ENCODE measurements around the gene FCN1.

The FCN1 gene

DNA sequence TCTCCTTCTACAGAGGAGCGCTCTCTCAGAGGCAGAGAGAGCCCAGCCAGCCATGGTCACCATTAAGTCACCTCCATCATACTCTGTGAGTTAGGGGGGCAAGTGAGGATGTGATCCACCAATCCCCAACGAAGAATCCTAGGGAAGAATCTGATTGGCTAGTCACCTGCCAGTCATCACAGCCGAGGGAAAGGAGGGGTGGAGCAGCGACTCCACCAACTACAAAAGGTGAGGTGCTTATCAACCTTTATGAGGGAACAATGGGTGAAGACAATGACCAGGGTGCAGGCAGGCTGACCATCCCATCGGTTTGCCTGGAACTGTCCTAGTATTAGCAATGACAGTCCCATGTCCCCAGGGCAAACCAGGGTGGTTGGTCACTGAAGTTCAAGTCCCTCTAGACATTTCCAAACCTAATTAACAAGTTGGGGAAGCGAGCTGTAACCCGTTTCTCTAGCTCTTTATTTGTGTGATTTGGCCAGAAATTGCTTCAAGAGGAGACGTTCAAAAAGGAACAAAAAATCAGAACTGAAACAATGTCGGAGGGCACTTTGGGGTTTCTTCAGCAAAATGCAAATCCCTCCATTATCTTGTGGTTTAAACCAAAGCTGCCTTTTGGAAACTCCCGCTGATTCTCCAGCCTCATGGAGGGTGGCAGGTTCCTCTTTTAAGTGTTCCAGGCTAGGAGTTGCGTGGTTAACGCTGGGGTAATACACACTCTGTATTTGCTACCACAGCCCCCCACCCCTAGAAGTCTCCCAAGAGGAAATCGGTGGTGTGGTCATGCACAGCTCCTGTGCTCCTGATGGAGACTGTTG lies 18.8 kb upstream of the FCN1 start:
- no peak for DNase-seq

DNA sequence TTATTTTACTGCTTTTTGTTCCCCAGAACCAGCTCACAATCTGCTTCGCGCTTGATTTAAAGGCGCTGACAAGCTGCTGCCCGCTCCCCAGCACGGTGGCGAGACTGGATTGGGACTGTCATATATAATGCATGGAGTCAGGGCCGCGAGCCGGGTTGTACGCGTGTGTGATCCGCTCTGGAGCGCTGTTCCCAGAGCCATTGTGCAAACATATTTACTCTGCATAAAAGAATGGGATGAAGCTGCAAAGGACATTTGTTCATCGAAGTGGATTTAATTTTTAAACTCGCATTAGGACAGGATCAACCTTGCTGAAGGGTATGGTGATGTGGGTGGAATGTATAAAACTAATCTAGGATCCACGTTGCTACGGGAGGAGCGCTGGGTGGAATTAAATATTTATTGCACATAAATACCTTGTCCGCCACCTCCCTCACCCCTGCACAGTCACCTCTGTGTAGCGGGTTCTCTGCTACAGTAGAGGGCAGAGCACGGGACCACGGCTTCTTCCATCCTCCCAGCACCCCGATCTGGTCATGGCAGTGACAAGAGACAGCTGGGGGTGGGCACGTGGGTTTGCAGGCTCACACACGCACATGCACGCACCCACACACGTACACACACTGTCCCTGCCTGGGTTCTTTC lies 18.1 kb upstream of the FCN1 start:
- no peak for DNase-seq

DNA sequence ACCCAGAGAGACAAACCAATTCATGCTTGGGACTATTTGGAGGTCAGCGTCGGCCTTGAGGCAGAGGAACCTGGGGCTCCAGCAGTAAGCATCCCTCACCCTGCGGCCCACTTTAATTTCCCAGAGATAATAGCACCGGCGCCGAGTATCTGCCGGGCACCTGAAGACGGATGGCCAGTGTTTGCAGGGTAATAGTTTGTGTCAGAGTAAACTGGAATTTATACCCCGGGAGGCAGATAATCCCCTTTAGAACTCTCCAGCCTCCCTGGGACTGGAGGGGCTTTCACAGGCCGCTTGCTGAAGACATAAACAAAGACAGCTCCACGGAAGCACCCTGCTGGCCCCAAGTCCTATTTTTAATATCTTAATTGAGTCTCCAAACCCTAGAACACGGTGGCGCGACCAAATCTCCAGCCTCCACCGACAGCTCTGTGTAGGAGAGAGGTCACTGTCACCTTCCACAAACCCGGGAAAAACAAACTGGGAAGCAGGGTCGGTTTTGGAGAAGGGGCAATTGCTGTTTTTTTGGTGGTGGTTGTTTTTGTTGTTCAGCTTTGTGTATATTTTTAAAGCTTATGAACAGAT lies 17.4 kb upstream of the FCN1 start:
- DNase-seq: no peak

DNA sequence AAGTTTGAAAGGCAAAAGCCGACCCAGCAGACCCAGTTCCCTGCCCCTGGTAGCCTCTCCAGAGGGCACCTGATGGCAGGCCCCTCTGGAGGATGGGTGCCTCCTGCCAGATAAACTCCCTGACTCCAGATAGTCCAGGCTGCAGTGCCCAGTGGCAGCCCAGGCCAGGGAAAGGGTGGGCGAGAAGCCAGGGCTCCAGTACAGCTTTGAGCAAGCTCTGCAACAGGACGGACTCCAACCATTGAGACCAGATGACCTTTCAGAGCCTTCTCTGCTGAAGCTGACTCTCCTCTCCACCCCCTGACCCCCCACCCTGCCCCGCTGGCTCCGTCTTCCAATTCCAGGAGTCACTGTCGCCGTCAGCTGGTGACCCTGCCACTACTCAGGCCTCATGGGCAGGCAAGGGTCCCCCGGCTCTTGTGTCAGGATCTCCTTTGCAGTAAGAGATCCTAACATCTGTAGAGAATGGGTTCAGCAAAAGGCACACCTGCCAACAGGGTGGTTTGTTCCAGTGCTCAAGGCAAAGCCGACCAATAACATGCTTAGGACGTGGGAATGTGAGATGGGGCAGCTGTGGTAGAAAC lies 15.5 kb upstream of the FCN1 start:
- no peak for DNase-seq

DNA sequence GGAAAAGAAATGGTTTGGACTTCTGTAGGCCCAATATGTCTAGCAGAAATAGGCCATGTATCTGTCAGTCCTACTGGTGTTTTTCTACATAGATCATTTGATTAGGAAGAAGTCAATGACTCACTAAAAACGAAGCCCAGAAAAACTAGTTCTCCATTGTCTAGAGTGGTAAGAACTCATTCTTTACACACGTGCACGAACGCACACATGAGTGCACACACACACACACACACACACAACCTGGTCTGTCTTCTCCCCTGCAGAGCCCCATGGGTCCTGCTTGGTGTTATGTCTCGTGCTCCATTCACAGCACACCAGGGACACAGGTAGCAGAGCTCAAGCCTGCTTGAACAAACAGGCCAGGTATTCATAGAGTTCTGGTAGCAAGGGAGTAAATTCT lies 14.9 kb upstream of the FCN1 start:
- no peak for DNase-seq

DNA sequence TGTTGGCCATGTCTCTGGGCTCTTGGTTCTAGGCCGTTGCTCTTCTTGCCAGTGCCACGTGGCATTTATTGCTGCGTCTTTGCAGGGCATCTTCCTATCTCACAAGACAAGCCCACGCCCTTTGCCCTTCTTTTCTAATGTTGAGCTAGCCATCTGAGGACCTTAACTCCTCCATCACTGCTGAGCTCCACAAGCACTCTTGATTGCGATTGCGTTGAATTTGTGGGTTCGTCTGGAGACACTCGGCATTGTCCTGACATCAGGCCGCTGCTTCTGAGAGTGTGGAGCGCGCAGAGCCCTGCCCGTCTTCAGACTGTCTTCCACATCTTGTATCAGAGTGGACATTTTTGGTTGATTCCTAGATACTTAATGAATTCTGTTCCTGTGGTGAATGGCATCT lies 14.5 kb upstream of the FCN1 start:
- no peak for DNase-seq

DNA sequence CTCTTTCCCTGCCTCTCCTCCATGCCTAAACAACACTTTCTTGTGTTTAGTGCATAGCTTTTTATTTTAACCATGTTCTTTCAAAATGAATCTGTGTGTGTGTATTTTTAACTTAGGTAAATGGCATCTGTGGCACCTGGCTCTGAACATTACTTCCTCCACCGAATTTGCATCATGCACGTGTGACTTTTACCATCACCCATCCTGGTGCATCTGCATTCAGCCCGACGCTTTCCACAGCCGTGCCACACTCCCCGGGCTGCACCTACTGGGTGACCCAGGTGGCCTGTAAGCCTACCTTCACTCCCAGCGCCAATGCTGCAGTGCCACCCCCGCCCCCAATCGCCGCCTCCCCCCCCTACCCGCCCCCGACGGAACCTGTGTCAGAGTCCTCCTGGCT lies 12.7 kb upstream of the FCN1 start:
- DNase-seq: no peak

DNA sequence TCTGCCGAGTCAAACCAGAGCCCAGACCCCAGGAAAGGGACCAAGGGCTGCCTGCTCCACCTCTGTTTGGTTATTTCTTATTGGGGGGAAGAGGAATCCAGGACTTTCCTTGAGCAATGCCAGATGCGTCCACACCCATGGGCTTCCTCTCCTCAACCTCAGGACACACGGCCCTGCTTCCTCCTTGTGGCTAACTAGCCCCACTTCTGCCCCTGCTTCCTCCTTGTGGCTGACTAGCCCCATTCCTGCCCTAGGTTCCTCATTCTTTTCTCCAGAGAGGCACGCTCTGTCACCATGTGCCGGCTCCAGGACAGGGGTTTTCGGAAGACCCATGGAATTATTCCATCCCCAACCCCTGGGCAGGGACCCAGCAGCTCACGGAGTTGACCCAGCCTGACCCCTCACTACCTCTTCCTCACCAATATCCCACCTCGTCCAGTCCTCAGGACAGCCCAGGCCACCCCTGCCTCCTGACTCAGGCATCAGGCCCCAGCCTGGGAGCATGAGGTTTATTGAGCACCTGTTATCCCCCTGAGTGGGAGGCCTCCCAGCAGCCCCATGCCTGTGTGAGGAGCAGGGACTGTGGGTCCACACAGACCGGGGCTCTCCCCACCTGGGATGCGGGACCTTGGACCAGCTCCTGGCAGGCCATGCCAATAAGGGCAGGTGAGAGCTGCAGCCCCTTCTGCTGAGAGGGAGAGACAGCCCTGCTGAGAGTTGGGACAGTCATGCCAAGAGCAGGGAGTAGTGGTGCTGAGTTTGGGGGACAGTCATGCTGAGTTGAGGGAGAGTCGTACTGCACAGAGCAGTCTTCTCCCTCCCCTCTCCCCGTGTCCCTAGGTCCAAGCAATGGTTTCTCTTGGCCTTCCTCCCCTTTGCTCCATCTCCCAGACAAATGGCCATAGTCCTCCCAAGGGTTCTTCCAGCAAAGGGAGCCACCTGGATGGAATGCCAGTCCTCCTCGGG lies 11.8 kb upstream of the FCN1 start:
- no peak for DNase-seq

DNA sequence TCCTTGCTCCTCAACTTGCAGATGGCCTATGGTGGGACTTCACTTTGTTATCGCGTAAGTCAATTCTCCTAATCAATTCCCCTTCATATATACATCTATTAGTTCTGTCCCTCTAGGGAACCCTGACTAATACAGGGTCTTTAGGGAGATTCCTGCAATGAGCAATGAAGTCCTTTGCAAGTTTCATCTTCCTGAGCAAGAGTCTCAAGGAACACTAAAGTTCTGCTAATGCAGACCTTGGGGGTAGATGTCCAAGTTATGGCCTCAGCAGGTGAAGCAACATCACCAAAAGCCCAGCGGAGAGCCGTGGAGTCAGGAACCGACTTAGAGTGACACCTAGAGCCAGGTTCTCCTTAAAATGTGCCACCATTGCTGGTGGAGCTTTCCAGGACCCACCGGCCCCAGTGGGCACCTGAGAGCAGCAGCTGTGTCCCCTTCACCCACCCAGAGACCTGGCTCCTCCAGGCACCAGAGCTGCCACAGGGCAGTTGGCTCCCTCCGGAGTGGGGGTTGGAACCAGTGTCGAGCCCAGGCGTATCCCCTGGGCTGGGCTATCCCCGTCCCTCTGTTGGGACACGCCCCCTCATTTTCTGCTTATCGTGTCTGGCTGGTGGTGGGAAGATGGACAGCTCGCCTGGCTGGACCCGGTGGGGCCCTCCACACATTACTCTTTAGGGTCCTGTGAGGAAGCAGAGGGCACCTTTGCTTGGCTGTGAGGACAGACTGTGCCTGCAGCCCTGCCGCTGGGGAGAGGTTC lies 10.9 kb upstream of the FCN1 start:
- no peak for DNase-seq

DNA sequence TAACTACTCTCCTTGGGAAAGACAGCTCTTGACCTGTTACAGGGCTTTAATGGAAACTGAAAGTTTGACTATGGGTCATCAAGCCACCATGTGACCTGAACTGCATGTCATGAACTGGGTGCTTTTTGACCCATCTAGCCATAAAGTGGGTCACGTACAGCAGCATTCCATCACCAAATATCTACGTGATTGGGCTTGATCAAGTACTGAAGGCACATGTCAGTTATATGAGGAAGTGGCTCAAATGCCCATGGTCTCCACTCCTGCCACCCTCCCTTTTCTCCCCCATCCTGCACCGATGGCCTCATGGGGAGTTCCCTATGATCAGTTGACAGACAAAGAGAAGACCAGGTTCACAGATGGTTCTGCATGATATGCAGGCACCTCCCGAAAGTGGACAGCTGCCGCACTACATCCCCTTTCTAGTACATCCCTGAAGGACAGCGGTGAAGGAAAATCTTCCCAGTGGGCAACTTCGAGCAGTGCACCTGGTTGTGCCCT lies 7.3 kb upstream of the FCN1 start:
- no peak for DNase-seq

DNA sequence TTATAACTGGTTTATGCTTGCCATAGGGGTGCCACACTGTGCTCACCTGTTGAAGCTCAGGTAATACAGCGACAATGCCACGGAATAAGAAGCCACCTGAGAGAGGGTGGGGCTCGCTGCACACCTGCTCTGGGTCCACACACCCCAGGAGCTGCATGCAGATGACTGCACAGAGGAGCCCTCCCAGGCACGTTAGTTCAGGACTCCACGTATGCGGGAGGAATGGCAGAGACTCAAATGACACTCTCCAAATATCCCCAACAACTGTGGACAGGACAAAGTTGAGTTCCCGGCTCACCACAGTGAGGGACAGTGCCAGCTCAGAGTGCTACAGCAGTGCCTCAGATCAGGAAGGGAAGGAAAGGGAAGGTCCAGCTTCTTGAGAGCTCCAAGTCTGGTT lies 5.8 kb upstream of the FCN1 start:
- no peak for DNase-seq

DNA sequence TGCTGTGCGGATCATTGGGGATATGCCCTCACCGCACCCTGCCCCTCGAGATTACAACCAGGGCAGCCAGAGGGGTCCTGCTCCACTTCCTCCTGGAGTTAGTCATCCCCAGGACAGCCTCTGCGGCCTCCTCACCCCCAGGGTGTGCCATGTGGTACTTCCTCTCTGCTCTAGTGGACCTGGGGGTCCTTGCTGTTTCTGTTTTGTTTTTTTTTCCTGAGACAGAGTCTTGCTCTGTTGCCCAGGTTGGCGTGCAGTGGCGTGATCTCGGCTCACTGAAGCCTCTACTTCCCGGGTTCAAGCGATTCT lies 5.2 kb upstream of the FCN1 start:
- no peak for DNase-seq

DNA sequence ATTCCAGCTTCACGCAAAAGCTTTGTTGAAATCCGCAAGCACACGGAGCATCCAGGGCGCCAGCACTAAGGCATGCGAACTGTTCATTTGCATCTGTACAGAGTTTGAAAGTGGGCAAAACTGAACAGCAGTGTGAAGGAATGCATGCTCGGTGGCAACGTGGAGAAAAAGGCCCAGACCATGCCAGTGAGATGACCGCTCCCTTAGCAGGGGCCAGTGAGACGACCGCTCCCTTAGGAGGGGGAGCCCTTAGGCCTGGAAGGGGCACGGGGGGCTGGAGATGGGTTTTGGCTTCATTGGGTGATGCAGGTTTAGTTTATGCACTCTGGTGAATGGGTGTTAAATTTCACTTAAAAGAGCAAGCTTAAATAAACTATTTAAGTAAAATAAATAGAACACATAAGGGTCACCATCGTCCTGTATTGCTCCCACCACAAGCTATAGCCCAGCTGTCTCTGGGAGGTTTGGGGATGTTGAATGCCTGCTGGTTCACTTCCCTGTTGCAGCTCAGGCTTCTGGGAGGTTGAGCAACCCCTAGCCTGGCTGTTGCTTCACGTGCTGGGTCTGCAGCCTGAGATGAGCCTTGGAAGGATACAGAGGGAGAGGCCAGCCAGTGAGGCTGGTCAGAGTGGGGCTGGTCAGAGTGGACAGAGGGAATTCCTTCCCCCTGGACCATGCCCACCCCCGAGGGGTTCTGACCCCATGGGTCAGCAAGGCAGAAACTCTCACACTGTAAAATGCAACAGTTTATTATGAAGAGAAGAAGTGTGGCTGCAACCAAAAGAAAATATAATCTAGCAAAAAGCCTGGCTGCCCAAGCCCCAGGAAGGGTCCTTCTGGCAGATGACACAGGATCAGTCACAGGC lies 4.6 kb upstream of the FCN1 start:
- no peak for DNase-seq

DNA sequence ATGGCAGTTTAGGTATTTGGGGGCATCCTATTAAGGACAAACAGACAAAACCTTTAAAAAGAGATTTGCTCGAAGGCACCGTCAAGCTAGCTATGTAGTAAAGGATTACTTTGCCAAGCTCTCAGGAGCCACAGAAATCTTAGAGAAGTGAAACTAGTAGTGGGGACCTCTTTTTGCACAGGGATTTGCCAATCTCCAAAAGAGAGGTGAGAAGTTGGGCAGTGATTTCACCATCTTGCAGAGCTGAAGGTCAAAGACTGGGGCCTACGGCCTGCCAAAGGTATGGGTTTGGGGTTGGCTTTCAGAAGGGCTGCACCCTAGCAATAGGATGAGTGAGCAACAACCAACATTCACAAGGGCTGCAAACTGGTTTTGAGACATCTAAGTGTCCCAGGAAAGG lies 1.6 kb upstream of the FCN1 start:
- DNase-seq: no peak

DNA sequence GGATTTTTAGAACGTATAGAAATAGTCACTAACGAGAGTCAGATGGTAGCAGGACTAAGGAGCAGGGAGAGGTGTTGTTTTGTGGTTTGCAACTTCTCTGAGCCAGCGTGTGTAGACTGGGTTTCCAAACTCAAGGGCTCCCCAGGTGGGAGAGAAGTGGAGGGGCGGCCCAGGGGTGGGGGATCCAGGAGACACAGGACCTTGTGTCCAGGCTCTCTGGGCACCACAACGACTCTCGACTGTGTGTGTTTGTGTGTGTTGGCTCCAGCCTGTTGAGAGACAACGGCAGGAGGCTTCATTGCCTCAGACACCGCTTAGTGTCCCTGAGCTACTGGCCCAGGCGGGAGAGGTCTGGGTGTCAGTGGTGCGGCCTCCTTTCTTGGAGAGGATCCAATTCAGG lies 934 bp upstream of the FCN1 start:
- no peak for DNase-seq

DNA sequence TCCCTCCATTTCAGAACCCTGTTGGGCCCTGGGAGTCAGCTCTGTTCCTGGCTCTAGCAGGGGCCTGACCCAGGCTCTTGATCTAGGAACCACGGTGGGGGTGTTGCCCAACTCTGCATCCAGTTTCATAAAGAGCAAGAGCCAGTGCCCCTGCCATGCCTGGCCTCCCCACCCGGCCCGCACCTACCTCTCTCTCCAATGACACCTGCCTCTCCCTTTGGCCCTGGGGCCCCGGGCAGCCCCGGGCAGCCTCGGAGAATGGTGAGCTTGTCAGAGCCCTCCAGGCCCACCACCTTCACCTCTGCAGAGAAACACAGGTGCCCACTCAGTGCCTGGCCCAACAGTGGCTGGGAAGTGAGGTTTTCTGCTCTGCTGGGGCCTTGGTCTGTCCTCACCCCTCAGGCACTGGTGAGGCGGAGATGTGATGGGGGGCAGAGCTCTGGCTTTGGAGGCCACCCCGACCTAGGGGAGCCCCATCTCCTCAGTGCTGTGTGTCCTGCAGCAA lies 1.5 kb downstream of the FCN1 start:
- no peak for DNase-seq

DNA sequence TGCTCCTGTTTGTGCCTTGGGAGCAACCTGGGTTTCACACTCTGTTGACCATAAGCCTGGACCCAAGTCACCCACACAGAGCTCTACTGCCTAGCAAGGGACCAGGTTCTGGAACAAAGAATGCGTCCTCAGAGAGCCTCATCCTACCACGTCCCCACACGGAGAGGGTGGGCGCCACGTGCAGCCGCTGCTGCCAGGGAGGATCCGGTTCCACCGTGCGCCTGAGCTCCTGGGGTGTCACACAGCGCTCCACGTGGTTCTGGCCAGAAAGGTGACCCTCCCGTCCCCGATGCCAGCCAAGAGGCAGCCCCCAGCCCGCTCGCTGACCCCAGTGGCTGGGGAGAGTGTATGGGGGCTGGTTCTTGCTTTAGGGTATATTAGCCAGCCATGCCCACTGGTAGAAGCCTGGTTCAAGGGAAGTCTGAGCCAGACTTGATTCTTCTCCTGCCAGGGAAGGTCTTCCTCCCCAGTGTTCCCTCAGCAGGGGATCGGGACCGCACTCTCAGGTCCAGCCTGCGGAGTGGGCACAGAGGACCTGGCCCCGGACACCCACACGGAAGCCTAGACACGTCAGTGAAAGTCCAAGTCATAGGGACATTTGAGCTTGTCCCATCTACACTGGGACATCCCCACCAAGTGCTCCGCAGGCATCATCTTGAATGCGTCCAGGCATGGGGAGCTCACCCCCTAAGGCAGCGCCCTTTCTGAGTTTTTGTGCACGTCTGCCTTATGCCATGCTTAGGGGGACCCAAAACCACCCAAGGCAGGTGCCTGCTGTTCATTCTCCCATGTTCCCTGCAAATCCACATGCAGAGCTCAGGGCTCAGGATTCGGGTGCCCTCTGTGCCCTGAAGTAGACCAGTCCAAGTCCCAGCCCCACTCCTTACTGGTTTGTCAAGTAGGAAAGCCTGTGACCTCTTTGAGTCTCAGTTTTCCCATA lies 2.4 kb downstream of the FCN1 start:
- no peak for DNase-seq

DNA sequence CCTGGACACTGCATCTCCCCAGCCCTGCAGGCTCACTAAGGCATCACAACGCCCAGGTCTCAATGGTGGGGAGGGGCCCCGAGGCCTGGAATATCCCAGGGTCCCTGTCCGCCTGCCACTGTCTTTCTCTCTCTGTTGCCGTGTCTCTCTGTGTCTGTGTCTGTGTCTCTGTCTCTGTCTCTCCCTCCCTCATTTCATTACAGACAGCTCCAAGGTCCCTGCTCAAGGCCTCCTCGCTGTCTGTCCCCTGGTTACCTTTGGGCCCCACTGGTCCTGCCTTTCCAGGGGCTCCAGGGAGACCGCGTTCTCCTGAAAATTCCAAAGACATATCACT lies 3.2 kb downstream of the FCN1 start:
- DNase-seq: no peak

DNA sequence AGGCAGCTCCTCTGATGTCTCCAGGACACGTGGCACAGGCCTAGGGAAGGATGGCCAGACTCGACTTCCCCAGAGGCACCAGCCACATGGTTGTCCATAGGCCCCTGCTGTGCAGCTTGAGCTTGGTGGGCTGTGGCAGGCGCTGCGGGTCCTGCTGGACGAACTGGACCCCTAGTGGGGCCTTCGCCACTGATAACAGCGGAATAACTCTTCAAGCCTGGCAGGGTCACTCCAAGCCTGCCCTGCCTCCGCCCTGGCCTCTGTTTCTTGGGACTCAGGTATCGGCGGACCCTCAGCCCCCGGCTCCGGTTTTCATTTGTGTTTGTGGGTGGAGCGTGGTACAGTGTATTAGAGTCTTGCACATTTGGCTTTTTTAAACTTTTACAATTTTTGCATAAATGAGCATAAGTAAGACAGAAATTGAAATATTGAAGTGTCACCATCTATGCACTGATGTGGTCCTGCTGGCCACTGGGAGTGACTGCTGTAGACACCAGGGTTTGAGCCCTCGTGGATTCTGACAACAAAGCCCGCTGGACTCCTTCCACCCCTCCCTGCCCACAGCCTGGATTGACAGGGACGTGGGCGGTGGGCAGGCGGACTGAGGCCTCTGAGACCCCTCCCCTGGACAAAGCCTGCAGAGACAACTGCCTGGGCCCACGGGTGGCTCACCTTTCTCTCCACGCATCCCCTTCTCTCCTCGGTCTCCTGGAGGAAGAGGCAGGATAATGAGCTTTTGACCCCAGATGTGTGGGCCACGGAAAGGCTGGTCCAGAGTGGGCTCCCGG lies 3.8 kb downstream of the FCN1 start:
- no peak for DNase-seq

Data from NCI-H146 (cell line).